PFSK-1 (cell line): ENCODE data around the gene PRPF40B.

Experiments
- FOXP2 ChIP-seq: optimal IDR thresholded peaks from 2 replicates; pipeline ENCODE3; 2011; ENCODE audit warnings: borderline replicate concordance, control low read depth, inconsistent platforms; ENCODE audit not compliant: insufficient read depth; ENCODE audit errors: extremely low read length, extremely low read depth
- POLR2AphosphoS5 ChIP-seq: IDR thresholded peaks from 2 replicates; pipeline ENCODE4 v1.6.1; 2012; ENCODE audit warnings: low read depth, mild to moderate bottlenecking, control low read depth, low read length, moderate library complexity
- SIN3A ChIP-seq: IDR thresholded peaks from 2 replicates; pipeline ENCODE4 v1.6.1; 2012; ENCODE audit warnings: mild to moderate bottlenecking, low read length, moderate library complexity, borderline replicate concordance; ENCODE audit not compliant: insufficient read depth
- TAF1 ChIP-seq: IDR thresholded peaks from 2 replicates; pipeline ENCODE4 v1.6.1; 2012; ENCODE audit warnings: low read length, control low read depth, borderline replicate concordance; ENCODE audit not compliant: insufficient read depth
- TF ChIP-seq, protein P1 (sequence below), 2 experiments: IDR thresholded peaks; 2 replicates each; pipeline versions ENCODE4 v1.6.1 to v1.8.0; 2011 to 2012; ENCODE audit warnings: low read depth in 2 of 2, low read length in 2 of 2, control low read depth in 1 of 2, inconsistent platforms in 1 of 2, mild to moderate bottlenecking in 1 of 2, moderate library complexity in 1 of 2; ENCODE audit not compliant: insufficient read depth in 1 of 2

GRCh38 chr12:49632986-49633702 is 9.8 kb downstream of the PRPF40B start:
- no peak for TF ChIP-seq POLR2AphosphoS5
- TF ChIP-seq, protein P1, sequence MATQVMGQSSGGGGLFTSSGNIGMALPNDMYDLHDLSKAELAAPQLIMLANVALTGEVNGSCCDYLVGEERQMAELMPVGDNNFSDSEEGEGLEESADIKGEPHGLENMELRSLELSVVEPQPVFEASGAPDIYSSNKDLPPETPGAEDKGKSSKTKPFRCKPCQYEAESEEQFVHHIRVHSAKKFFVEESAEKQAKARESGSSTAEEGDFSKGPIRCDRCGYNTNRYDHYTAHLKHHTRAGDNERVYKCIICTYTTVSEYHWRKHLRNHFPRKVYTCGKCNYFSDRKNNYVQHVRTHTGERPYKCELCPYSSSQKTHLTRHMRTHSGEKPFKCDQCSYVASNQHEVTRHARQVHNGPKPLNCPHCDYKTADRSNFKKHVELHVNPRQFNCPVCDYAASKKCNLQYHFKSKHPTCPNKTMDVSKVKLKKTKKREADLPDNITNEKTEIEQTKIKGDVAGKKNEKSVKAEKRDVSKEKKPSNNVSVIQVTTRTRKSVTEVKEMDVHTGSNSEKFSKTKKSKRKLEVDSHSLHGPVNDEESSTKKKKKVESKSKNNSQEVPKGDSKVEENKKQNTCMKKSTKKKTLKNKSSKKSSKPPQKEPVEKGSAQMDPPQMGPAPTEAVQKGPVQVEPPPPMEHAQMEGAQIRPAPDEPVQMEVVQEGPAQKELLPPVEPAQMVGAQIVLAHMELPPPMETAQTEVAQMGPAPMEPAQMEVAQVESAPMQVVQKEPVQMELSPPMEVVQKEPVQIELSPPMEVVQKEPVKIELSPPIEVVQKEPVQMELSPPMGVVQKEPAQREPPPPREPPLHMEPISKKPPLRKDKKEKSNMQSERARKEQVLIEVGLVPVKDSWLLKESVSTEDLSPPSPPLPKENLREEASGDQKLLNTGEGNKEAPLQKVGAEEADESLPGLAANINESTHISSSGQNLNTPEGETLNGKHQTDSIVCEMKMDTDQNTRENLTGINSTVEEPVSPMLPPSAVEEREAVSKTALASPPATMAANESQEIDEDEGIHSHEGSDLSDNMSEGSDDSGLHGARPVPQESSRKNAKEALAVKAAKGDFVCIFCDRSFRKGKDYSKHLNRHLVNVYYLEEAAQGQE (IDR thresholded peaks at IDR 0.05; ENCODE audit: insufficient read depth in 1 of 2, low read depth in 2 of 2, low read length in 2 of 2), result no peak
- no peak for TF ChIP-seq SIN3A
- no peak for TF ChIP-seq TAF1
- TF ChIP-seq FOXP2, result no peak
